Measurements from ENCODE around the gene SLK.

DNA sequence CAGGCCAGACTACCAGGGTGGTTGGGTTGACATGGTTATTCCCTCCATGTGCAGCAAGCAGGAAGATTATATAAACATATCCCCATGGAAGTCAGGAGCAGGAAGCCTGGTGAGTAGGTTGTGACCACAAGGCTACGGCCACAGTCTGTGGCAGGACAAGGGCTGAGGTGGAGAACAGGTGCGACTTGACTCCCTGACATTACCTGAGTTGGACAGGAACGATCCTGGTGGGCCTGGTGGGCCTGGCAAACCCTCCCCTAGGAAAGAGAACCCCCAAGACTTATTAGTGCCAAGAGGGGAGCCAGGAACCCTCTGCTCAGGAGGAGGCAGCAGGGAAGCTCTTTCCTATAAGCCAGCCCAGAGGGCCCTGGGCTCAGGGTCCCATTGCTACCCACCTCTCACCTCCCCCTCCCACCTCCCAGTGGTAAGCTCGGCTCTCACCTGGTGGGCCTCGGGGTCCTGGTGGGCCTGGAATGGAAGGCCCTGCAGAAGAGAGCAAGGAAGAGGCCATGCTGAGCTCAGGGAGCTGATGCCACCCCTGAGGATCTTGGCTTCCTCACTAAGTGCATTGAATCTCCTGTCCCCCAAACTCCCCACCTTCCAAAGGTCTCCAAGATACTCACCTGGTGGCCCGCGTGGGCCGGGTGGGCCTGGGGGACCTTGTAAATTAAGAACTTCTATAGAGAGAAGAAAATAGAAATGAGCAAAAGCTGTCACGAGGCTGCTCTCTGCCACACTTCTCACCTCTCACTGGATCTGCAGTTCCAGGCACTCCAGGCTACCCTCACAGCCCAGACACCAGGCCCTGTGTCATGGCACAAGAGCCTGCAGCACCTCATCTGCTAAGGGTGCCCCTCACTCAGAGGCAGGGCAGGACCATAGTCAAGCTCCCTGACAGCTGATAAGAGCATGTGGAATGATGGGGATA, 74.2 kb downstream of the SLK start:
- TF ChIP-seq, protein P1, sequence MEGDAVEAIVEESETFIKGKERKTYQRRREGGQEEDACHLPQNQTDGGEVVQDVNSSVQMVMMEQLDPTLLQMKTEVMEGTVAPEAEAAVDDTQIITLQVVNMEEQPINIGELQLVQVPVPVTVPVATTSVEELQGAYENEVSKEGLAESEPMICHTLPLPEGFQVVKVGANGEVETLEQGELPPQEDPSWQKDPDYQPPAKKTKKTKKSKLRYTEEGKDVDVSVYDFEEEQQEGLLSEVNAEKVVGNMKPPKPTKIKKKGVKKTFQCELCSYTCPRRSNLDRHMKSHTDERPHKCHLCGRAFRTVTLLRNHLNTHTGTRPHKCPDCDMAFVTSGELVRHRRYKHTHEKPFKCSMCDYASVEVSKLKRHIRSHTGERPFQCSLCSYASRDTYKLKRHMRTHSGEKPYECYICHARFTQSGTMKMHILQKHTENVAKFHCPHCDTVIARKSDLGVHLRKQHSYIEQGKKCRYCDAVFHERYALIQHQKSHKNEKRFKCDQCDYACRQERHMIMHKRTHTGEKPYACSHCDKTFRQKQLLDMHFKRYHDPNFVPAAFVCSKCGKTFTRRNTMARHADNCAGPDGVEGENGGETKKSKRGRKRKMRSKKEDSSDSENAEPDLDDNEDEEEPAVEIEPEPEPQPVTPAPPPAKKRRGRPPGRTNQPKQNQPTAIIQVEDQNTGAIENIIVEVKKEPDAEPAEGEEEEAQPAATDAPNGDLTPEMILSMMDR (IDR thresholded peaks at IDR 0.05; ENCODE audit: poor library complexity) = no peak
- no peak for TF ChIP-seq EZH2 (IDR thresholded peaks at IDR 0.05; ENCODE audit: borderline replicate concordance)
